HG02763 (cell line): Measurements from ENCODE around the gene WNT11.

Experiments used
- ATAC-seq: cut with Tn5 transposase; IDR thresholded peaks from one replicate; pipeline ENCODE4 v1.9.1; 2021; ENCODE audit warnings: mild to moderate bottlenecking, moderate library complexity; ENCODE audit not compliant: unreplicated experiment

The WNT11 gene

DNA sequence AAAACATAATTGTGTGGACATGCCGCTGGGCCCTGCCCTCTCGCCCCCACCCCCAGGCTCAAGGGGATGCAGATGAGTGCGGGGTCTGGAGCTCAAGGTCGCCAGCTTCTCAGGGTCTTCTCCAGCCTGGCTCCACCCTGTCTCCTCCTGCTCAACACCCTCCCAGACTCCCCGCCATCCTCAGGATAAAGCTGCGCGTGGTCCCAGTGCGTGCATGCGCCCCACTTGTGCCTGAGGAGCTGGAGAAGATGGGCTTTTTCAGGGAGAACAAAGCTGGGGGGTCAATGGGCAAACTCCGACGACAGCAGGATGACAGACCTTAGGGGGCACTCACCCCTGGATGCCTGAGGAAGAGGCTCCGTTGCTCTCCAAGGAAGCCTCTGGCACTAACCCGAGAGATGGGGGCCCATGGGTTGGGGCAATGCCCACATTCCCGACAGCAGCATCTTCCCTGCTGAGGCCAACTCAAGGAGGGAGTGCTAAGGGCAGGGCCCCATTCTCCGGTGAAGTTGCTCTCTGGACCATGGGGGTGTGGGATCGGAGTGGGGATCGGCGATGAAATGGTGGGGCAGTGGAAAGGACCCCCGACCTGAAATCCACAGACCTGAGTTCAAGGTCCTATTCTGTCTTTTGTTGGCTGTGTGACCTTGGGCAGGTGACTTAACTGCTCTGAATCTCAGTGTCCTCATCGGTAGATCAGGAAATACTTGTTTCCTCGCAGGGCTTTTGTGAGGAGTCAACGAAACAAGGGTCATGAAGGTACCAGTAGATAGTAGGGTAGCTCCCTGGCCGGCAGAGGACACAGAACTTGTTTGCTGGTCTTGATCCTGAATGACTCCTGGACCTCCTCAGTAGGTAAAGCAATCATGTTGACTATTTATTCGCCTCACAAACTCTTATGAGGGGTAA lies 47.7 kb downstream of the WNT11 start:
- no peak for ATAC-seq

DNA sequence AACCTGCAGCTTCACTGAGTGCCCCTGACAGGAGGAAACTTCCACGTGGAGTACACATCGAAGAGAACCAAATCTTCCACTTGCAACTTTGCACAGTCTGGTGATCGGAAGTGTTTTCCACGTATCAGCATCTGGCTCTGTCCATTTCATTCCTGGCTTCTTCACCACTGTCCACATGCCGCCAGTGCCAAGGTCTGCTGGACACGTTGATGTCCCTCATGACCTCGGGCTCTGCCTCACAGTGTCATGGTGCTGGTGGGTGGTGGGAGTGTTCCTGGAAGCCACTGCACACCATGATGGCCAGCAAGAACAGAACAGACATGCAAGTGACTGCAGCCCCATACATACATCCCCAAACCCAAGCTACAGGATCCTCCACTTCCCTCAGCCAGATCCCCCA lies 48.4 kb downstream of the WNT11 start:
- no peak for ATAC-seq

DNA sequence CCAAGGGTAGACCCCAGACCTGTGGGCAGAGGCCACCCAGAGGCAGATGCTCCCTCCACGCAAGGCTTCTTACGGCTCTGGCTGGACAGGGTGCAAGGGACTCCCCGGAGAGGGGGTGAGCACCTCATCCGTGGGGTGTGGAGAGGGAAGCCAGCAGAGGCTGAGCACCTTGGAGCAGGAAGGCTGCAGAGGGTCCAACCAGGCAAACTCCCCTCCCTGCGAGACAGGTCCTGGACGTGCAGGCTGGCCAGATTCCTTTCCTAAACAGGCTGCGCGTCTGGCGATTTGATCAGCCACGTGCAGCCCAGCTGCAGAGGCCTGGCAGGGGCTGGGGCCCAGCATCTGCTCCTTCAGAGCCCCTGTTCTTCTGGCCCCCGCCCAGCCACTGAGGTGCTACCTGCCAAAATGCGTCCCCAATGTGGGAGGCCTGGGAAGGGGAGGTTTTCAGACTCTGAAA lies 49.3 kb downstream of the WNT11 start:
- no peak for ATAC-seq

DNA sequence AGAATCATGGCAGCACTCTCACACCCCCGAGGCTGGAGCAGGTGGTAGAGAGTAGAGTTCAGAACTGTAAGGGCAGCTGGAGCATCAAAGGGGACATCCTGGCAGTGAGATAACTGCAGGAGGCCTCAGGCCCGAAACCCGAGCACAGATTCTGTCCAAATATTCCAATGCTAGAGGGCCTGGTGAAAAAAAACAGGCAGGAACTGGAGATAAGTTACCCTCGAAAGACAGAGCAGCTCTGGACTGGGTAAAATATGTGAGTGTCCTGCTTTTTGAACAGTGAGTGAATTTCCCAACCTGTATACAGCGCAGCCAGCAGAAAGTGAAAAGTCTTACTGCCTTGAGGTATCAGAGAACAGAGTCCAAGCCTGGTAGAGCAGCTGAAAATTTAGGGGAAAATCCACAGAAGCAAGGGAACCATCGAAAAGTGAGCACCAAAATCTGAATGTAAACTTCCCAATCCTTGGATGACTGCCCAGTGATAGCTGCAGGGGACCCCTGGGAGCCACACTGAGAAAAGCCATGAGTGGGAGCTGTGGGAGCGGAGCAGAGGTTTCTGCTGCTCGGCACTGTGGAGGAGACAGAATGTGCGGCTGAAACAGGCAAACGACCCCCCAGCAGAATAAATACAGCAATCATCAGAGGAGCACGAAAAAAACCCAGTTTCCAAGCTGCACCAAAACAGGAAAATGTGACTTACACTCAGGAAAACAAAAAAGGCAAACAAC lies 50.6 kb downstream of the WNT11 start:
- ATAC-seq: no peak

DNA sequence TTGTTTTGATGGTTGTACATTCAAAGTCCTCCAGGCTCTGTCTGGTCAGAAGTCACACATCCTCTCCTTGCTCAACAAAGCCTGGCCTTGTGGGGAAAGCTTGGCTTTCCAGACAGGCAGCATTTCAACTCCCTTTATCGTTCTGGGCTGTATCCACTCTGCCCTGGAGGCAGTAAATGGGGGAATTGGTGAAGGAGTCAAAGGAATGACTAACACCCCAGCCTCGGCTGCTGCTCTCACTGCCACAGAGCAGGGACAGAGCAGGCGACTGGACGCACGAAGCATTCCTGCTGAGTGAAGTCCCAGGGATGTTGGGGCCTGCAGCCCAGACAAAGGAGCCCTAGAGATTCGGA lies 52.8 kb downstream of the WNT11 start:
- ATAC-seq: no peak

GRCh38 chr11:76152741-76153570 lies 53.3 kb downstream of the WNT11 start:
- peak; percentile 35 for ATAC-seq

DNA sequence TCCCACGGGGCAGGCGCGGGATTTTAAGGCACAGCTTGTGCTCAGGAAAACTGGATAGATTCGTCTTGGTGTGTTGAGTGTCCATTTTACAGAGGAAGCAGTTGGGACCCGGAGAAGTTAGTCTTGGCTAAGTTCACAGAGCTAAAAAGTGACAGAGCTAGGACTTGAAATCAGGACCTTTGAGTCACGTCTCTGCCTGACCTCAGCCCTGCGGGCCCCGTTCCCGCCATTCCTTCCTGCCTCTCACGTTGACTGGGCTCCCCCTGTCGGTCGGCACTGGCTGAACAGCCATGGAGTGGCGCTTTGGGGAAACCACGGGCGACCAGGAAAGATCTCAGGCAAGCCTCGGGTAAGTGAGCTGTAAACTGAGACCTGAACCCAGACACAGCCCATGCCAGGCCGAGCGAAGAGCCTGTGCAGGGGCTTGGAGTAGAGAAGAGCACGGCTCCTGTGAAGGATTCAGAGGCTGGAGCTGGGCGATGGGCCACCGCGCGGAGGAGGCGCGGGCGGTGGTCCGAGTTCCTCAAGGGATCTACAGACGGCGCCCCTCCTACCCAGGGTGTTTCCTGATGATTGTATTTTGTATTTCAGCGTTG lies 54.1 kb downstream of the WNT11 start:
- peak; percentile 75 for ATAC-seq

DNA sequence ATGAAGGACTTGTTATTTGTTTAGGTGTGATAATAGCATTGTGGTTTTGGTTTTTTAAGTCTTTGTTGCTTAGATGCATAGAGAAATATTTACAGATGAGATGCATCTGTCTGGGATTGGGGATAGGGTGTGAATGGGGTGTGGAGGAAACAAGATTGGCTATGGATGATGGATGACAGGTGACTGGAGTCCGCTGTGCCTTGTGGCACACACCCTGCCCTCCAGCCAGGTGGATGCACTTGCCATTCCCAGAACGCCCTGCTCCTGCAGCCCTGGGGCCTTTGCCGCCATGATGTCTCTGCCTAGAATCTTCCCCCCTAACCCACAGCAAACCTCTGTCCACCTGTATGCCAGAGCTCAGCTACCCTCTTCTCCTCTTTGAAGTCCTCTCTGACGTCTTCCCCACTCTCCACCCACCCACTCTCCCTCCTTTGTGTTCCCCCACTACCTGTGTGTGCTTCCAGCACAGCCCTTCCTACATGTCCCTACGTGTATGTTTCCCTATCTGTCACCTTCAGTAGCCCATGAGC lies 54.7 kb downstream of the WNT11 start:
- no peak for ATAC-seq

- no peak for ATAC-seq
These were observed 56.2 kb downstream of the WNT11 start for GRCh38 chr11:76150141-76150540.

DNA sequence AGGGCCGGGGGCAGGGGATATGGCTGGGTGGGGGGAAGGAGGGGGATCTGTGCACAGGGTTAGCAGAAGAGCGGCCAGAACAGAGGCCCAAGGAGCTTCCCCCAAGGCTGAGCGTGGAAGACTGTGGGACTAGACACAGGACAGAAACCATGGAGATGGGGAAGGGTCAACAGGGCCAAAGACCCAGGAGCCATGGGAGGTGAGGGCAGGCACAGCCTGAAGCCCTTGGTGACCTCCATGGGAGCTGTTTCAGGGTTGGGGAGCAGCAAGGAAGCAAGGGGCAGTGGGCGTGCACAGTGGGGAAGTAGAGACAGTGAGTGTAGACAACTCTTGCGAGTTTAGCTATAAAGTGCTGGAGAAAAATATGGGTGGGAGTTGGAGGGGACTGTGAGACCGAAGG lies 56.6 kb downstream of the WNT11 start:
- ATAC-seq: no peak

DNA sequence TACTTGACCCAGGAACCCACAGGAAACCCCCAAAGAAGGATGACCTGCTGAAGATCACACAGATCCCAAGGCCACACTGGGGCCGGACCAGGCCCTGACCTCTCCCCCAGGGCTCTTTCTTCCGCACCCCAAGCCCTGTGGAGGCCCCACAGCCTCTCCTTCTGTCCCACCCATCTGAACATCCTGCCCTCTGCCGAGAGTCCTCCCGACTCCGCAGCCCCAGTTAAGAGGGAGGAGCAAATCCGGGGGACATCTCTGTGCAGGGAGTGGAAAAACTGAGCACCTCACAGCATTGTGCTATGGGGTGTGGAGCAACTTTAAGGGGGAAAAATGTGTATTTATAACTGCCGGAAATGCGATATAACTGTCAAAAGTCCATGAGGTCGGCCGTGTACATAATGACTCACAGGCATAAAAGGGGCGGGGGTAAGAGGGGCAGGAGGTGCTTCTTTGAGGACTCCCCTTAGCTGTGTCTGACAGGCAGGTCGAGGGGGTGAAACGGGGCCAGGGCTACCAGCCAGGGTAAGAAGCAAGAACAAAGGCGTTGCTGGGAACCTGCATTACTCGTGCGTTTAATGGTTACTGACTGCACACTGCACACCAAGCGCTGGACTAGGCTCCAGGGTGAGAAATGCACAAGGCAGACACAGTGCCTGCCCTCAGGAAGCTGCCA lies 57.2 kb downstream of the WNT11 start:
- ATAC-seq: no peak

- ATAC-seq: no peak
These were observed 58.1 kb downstream of the WNT11 start for GRCh38 chr11:76148231-76148630.

DNA sequence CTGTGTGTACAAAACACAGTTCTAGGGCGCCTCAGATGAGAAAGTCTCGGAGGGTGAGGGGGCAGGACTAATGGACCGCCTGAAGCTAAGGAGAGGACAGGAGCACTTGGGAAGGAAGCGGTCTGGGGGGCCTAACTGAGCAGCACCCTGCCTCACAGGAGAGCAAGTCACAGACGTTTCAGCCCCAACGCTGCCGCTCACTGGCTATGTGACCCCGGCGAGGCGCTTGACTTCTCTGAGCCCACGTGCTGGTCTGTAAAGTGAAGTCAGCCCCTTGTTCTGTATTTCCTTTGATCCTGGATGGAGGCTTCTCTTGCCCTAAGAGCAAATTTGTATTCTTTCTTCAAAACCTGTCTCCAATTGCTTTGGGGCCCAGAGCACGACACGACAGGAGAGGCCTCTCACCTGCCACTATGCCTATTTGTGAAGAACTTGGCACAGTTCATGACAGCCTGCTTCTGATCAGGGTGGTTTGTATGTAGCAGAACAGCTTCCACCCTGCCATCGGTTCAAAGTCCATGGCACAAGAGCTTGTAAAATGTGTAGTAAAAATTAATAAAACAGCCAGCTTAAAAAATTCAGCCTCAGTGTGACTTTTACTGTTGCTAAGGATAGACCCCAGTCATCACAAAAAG lies 59.1 kb downstream of the WNT11 start:
- no peak for ATAC-seq

GRCh38 chr11:76143274-76143673 lies 63.0 kb downstream of the WNT11 start:
- ATAC-seq: no peak

DNA sequence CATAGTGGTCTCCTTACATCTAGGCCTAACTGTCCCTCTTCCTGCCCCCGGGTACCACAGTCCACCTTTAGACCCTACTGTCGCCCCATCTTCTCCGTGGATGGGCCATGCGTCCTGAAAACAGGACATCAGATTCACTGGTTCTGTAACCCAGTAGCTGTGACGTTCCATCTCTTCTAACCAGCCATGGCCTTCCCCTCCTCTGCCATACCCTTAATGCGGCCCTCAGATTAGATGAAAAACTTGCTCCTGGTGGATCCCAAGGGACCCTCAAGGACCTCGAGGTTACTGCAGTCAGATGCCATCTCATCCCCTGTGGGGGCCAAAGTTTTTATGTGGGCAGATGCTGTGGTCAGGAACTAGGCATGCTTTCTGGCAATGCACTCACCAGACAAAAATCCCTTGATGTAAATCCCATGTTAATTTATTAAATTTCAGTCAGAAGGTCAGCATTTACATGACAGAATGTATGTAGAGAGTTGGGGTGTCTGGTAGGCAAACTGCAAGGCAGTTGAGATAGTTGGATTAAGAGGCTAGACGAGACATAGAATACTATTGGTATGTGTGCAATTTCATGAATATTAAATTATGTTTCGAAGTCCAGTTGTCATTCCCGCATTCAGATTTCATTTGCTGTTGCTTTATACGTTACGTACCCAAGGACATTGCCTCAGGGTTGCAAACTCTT lies 64.3 kb downstream of the WNT11 start:
- no peak for ATAC-seq

- ATAC-seq: no peak
These were observed 65.3 kb downstream of the WNT11 start for GRCh38 chr11:76140912-76141574.

GRCh38 chr11:76139314-76139713 lies 67.0 kb downstream of the WNT11 start:
- ATAC-seq: no peak
